SK-N-SH (cell line): ENCODE data around the gene LPCAT1. TPM values are rescaled to one million over a fixed set of nuclear protein-coding genes. Genes with fewer than 3 reads are reported as not detected.

Source experiments
- CTCF ChIA-PET: fragments of 300-600, 350-600 bp; formaldehyde crosslinking; extraction: SDS; loops from one replicate; lab custom pipeline; 2021; lab: Yijun Ruan, JAX
- POLR2A ChIA-PET: fragments of 350-600 bp; sonication (Branson Sonifier 250); formaldehyde crosslinking; extraction: SDS; loops from one replicate; lab custom pipeline; 2020; ENCODE audit warnings: antibody characterized with exemption, inconsistent platforms; lab: Yijun Ruan, JAX
- DNase-seq: peaks from one replicate; pipeline ENCODE4 v3.0.0; 2012
- H2AFZ ChIP-seq: fragments of 200-600 bp; sonication (generic); 2 replicates; pipeline ENCODE4 v1.8.1; 2016; ENCODE audit warnings: antibody characterized with exemption, mild to moderate bottlenecking, low read depth
- H3F3A ChIP-seq: fragments of 200-600 bp; sonication (generic); replicated peaks from 2 replicates; pipeline ENCODE3; 2016; ENCODE audit warnings: antibody characterized with exemption, mild to moderate bottlenecking; ENCODE audit not compliant: insufficient read depth
- H3K27ac ChIP-seq, 2 experiments: fragments of 200-500 bp in 1 of 2; fragments of 200-600 bp in 1 of 2; sonication (Bioruptor generic) in 1 of 2; sonication (generic), shearing (Covaris generic) in 1 of 2; 2 replicates each; pipeline versions ENCODE4 v1.5.1 to v1.6.1; 2014 to 2016; ENCODE audit warnings: low read depth in 2 of 2, inconsistent platforms in 1 of 2, low read length in 1 of 2, mild to moderate bottlenecking in 1 of 2, mixed read lengths in 1 of 2
- H3K27me3 ChIP-seq: fragments of 200-600 bp; sonication (generic), shearing (Covaris generic); 2 replicates; pipeline ENCODE4 v1.6.1; 2016; ENCODE audit warnings: mixed run types; ENCODE audit not compliant: insufficient read depth
- H3K36me3 ChIP-seq, 2 experiments: fragments of 200-500 bp in 1 of 2; fragments of 200-600 bp in 1 of 2; sonication (Bioruptor generic) in 1 of 2; sonication (generic) in 1 of 2; replicated peaks in 1 of 2; 2 replicates each; pipeline versions ENCODE3 to v1.5.1; 2014 to 2016; ENCODE audit warnings: low read length in 1 of 2, mild to moderate bottlenecking in 1 of 2; ENCODE audit not compliant: insufficient read depth in 2 of 2, control insufficient read depth in 1 of 2
- H3K4me1 ChIP-seq, 2 experiments: fragments of 200-500 bp in 1 of 2; fragments of 200-600 bp in 1 of 2; sonication (Bioruptor generic) in 1 of 2; sonication (generic), shearing (Covaris generic) in 1 of 2; 2 replicates each; pipeline versions ENCODE4 v1.5.1 to v1.6.1; 2014 to 2016; ENCODE audit warnings: low read depth in 1 of 2, low read length in 1 of 2, mixed run types in 1 of 2; ENCODE audit not compliant: insufficient read depth in 2 of 2, control insufficient read depth in 1 of 2
- H3K4me2 ChIP-seq: fragments of 200-600 bp; sonication (generic), shearing (Covaris generic); 2 replicates; pipeline ENCODE4 v1.6.1; 2017; ENCODE audit warnings: mixed run types
- H3K4me3 ChIP-seq, 2 experiments: fragments of 200-500 bp in 1 of 2; fragments of 200-600 bp in 1 of 2; sonication (Bioruptor generic) in 1 of 2; sonication (generic), shearing (Covaris generic) in 1 of 2; 2 replicates each; pipeline versions ENCODE4 v1.5.1 to v1.8.1; 2014 to 2016; ENCODE audit warnings: low read depth in 2 of 2, inconsistent platforms in 1 of 2, low read length in 1 of 2, mild to moderate bottlenecking in 1 of 2, mixed read lengths in 1 of 2, moderate library complexity in 1 of 2
- H3K79me2 ChIP-seq: fragments of 200-600 bp; sonication (generic); 2 replicates; pipeline ENCODE4 v1.8.1; 2017; ENCODE audit warnings: mild to moderate bottlenecking; ENCODE audit not compliant: insufficient read depth
- H3K9ac ChIP-seq: fragments of 200-600 bp; sonication (generic); 2 replicates; pipeline ENCODE4 v1.6.1; 2017; ENCODE audit warnings: mixed run types
- H3K9me2 ChIP-seq: fragments of 200-600 bp; sonication (generic); 2 replicates; pipeline ENCODE4 v1.6.1; 2017; ENCODE audit warnings: mixed run types
- H3K9me3 ChIP-seq: fragments of 200-600 bp; sonication (generic); 2 replicates; pipeline ENCODE4 v1.6.1; 2017; ENCODE audit warnings: mixed run types, mild to moderate bottlenecking, moderate library complexity
- H4K20me1 ChIP-seq: fragments of 200-600 bp; sonication (generic); 2 replicates; pipeline ENCODE4 v1.6.1; 2017; ENCODE audit warnings: mild to moderate bottlenecking, mixed run types; ENCODE audit not compliant: insufficient read depth
- CHD2 ChIP-seq: fragments of 150-350 bp; IDR thresholded peaks from 2 replicates; pipeline ENCODE4 v1.6.1; 2018; ENCODE audit warnings: low read length; ENCODE audit not compliant: partially characterized antibody
- EZH2phosphoT487 ChIP-seq: fragments of 200-600 bp; sonication (generic); IDR thresholded peaks from 2 replicates; pipeline ENCODE4 v1.6.1; 2017; ENCODE audit warnings: low read depth, mixed run types, mild to moderate bottlenecking, antibody characterized with exemption, moderate library complexity, borderline replicate concordance
- FOSL2 ChIP-seq: IDR thresholded peaks from 2 replicates; pipeline ENCODE4 v1.4.0; 2012; ENCODE audit warnings: low read depth, mild to moderate bottlenecking, moderate library complexity, borderline replicate concordance
- FOXJ3 ChIP-seq: sonication (generic); formaldehyde crosslinking; IDR thresholded peaks from 2 replicates; pipeline ENCODE4 v1.5.1; 2020; ENCODE audit warnings: mild to moderate bottlenecking, missing genetic modification reagents
- GABPA ChIP-seq: IDR thresholded peaks from 2 replicates; pipeline ENCODE4 v1.4.0; 2012; ENCODE audit warnings: low read depth, mild to moderate bottlenecking
- GATA2 ChIP-seq: sonication (generic); formaldehyde crosslinking; IDR thresholded peaks from 2 replicates; pipeline ENCODE4 v1.5.0; 2020; ENCODE audit warnings: mild to moderate bottlenecking, missing genetic modification reagents
- IRF3 ChIP-seq: fragments of 150-350 bp; IDR thresholded peaks from 2 replicates; pipeline ENCODE4 v1.6.1; 2016; ENCODE audit warnings: mild to moderate bottlenecking, low read depth, low read length
- MEF2A ChIP-seq: IDR thresholded peaks from 2 replicates; pipeline ENCODE4 v1.4.0; 2012; ENCODE audit warnings: low read depth, borderline replicate concordance
- MXI1 ChIP-seq: IDR thresholded peaks from 2 replicates; pipeline ENCODE4 v1.6.1; 2012; ENCODE audit warnings: mild to moderate bottlenecking, low read depth, low read length, improper control_type of control experiment
- NFIC ChIP-seq: IDR thresholded peaks from 2 replicates; pipeline ENCODE4 v1.4.0; 2012; ENCODE audit warnings: borderline replicate concordance
- POLR2AphosphoS5 ChIP-seq: IDR thresholded peaks from 2 replicates; pipeline ENCODE4 v1.6.1; 2012; ENCODE audit warnings: low read depth, low read length
- RAD21 ChIP-seq: IDR thresholded peaks from 2 replicates; pipeline ENCODE4 v1.6.1; 2012; ENCODE audit warnings: mild to moderate bottlenecking, low read length
- SIN3A ChIP-seq: IDR thresholded peaks from 2 replicates; pipeline ENCODE4 v1.6.1; 2012; ENCODE audit warnings: low read depth, mild to moderate bottlenecking, low read length, moderate library complexity, borderline replicate concordance
- SMC3 ChIP-seq: IDR thresholded peaks from 2 replicates; pipeline ENCODE4 v1.6.1; 2012; ENCODE audit warnings: low read depth, low read length, improper control_type of control experiment
- TAF1 ChIP-seq: IDR thresholded peaks from 2 replicates; pipeline ENCODE4 v1.6.1; 2012; ENCODE audit warnings: low read depth, mild to moderate bottlenecking, low read length, moderate library complexity, borderline replicate concordance
- YY1 ChIP-seq: IDR thresholded peaks from 2 replicates; pipeline ENCODE4 v1.4.0; 2012; ENCODE audit warnings: low read depth, mild to moderate bottlenecking
- ZBTB33 ChIP-seq: IDR thresholded peaks from 2 replicates; pipeline ENCODE4 v1.4.0; 2012; ENCODE audit warnings: low read depth, borderline replicate concordance
- WGBS: methylation state at CpG from one replicate; pipeline ENCODE4 v1.1.6; 2017; ENCODE audit warnings: low lambda C conversion rate; 5-methylcytosine and 5-hydroxymethylcytosine counted together
- polyA plus RNA-seq, 3 experiments: library from polyadenylated mRNA; depleted of rRNA; stranded (reverse); fragments of >200 nt; gene quantifications; 2 replicates each; pipeline ENCODE4 v1.2.3, GENCODE V29; 2012
- TF ChIP-seq, protein P1 (sequence below): IDR thresholded peaks from 2 replicates; pipeline ENCODE4 v1.4.0; 2012; ENCODE audit warnings: low read depth
- TF ChIP-seq, protein P2 (sequence below): IDR thresholded peaks from 2 replicates; pipeline ENCODE4; 2012
- TF ChIP-seq, protein P3 (sequence below): fragments of 150-350 bp; IDR thresholded peaks from 2 replicates; pipeline ENCODE4 v1.6.1; 2017; ENCODE audit warnings: antibody characterized with exemption, low read length, low read depth, borderline replicate concordance

Gene LPCAT1
- polyA plus RNA-seq, 1 of the 3 experiments (the other 2 are of a cell fraction): 42.3 TPM

DNA sequence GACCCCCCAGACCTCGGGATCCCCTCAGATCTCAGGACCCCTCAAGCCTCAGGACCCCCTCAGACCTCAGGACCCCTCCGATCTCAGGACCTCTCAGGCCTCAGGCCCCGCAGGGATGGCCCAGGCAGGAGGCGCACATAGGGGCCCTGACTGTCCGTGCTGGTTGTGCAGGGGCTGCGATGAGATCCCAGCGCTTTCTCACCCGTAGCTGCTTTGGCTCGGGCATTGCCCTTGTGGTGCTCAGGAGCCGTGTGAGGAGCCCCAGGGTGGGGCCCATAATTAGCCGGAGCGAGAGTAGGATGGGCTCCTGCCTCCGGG lies 680 bp upstream of the LPCAT1 start:
- no peaks in the 10 kb centered on the region for H3K9me3 ChIP-seq
- ChIA-PET POLR2A (interaction anchor here (1.4 kb wide), 1 partner anchor 8 kb away, joined by 4 read pairs; no protein-coding TSS in a partner anchor), CTCF (interaction anchor here (1.0 to 1.3 kb wide), 3 partner anchors 8 to 514 kb away, joined by 3 read pairs; no protein-coding TSS in a partner anchor)
- no peak for DNase-seq
- H3K9ac ChIP-seq: peak overlapping the region; percentile 76
- H3K4me1 ChIP-seq: peaks cover 11 to 16% of the 10 kb centered on the region in 2 experiments; a peak in 2 of 4 replicates
- peak overlapping the region; percentile 85; the same call in 1 of the 2 replicates for H2AFZ ChIP-seq
- H3K9me2 ChIP-seq: no peaks in the 10 kb centered on the region
- H3K36me3 ChIP-seq: peaks cover 6 to 12% of the 10 kb centered on the region in 2 experiments
- peaks cover 33% of the 10 kb centered on the region for H4K20me1 ChIP-seq
- no peaks in the 10 kb centered on the region for H3F3A ChIP-seq
- peak overlapping the region; percentile 75; the same call in 1 of the 2 replicates for H3K4me2 ChIP-seq
- H3K79me2 ChIP-seq: peaks cover 39% of the 10 kb centered on the region
- no peaks in the 10 kb centered on the region; the same call in 1 of the 2 replicates for H3K27me3 ChIP-seq
- TF ChIP-seq ZBTB33: no peak
- TF ChIP-seq SIN3A: no peak
- no peak for TF ChIP-seq FOSL2
- TF ChIP-seq, protein P1, sequence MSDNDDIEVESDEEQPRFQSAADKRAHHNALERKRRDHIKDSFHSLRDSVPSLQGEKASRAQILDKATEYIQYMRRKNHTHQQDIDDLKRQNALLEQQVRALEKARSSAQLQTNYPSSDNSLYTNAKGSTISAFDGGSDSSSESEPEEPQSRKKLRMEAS: no peak
- no peak for TF ChIP-seq SMC3
- TF ChIP-seq, protein P2, sequence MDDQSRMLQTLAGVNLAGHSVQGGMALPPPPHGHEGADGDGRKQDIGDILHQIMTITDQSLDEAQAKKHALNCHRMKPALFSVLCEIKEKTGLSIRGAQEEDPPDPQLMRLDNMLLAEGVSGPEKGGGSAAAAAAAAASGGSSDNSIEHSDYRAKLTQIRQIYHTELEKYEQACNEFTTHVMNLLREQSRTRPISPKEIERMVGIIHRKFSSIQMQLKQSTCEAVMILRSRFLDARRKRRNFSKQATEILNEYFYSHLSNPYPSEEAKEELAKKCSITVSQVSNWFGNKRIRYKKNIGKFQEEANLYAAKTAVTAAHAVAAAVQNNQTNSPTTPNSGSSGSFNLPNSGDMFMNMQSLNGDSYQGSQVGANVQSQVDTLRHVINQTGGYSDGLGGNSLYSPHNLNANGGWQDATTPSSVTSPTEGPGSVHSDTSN: no peak
- TF ChIP-seq FOXJ3: no peak
- no peak for TF ChIP-seq MEF2A
- no peak for TF ChIP-seq POLR2AphosphoS5
- TF ChIP-seq GATA2 (CRISPR knock-in tag): no peak
- TF ChIP-seq TAF1: no peak
- TF ChIP-seq NFIC: no peak
- TF ChIP-seq RAD21: no peak
- TF ChIP-seq IRF3: no peak
- TF ChIP-seq EZH2phosphoT487: no peak
- TF ChIP-seq, protein P3, sequence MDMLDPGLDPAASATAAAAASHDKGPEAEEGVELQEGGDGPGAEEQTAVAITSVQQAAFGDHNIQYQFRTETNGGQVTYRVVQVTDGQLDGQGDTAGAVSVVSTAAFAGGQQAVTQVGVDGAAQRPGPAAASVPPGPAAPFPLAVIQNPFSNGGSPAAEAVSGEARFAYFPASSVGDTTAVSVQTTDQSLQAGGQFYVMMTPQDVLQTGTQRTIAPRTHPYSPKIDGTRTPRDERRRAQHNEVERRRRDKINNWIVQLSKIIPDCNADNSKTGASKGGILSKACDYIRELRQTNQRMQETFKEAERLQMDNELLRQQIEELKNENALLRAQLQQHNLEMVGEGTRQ: no peak
- no peak for TF ChIP-seq GABPA
- no peak for TF ChIP-seq CHD2
- TF ChIP-seq MXI1: no peak
- no peak for TF ChIP-seq YY1
- peak overlapping the region; percentile 40 to 84; a peak in 2 of 4 replicates for H3K27ac ChIP-seq
- H3K4me3 ChIP-seq: peak overlapping the region; percentile 59 to 87
- WGBS: 73% methylated on average over 6 of the region's 13 CpGs
